A673 (cell line): ENCODE data around the gene PPA2. TPM values are rescaled to one million over a fixed set of nuclear protein-coding genes. Genes with fewer than 3 reads are reported as not detected.

ENCODE experiments used
- BruUV-seq: library from RNA; stranded (reverse); fragments of 400-500 nt; replicated peaks from 2 replicates; lab custom pipeline; 2021; lab: Mats Ljungman, UMichigan
- CTCF ChIA-PET: fragments of 300-600 bp; sonication (Branson Sonifier 250); formaldehyde crosslinking; loops from one replicate; lab custom pipeline; 2022; ENCODE audit warnings: antibody characterized with exemption; lab: Charles Lee
- POLR2A ChIA-PET: fragments of 300-600 bp; sonication (Branson Sonifier 250); formaldehyde crosslinking; loops from one replicate; lab custom pipeline; 2022; ENCODE audit warnings: antibody characterized with exemption; ENCODE audit not compliant: low non-redundant PET; lab: Charles Lee
- DNase-seq: peaks from one replicate; pipeline ENCODE4 v3.0.0-alpha.2; 2015; ENCODE audit warnings: low spot score
- H3K27ac ChIP-seq: fragments of 200-600 bp; sonication (generic); 2 replicates; pipeline ENCODE4 v1.5.1; 2016; ENCODE audit warnings: mixed run types, low read depth, mild to moderate bottlenecking, mixed read lengths, antibody characterized with exemption, low read length; ENCODE audit not compliant: poor library complexity, severe bottlenecking
- H3K27me3 ChIP-seq: fragments of 200-600 bp; sonication (generic); replicated peaks from 2 replicates; pipeline ENCODE4 v1.6.1; 2017; ENCODE audit warnings: mixed run types, low read depth, mild to moderate bottlenecking, mixed read lengths, antibody characterized with exemption, low read length; ENCODE audit not compliant: insufficient read depth, poor library complexity
- H3K36me3 ChIP-seq: fragments of 200-600 bp; sonication (generic); 2 replicates; pipeline ENCODE4 v1.6.1; 2016; ENCODE audit warnings: mixed run types, mild to moderate bottlenecking, mixed read lengths, antibody characterized with exemption, low read length; ENCODE audit not compliant: insufficient read depth, poor library complexity, severe bottlenecking
- H3K4me1 ChIP-seq: fragments of 200-600 bp; sonication (generic); 2 replicates; pipeline ENCODE4 v1.6.1; 2017; ENCODE audit warnings: mixed run types, mild to moderate bottlenecking, mixed read lengths, antibody characterized with exemption, low read length; ENCODE audit not compliant: insufficient read depth, poor library complexity, severe bottlenecking
- H3K4me3 ChIP-seq: fragments of 200-600 bp; sonication (generic); 2 replicates; pipeline ENCODE4 v1.5.1; 2016; ENCODE audit warnings: low read depth, mixed run types, mild to moderate bottlenecking, mixed read lengths, low read length; ENCODE audit not compliant: poor library complexity, severe bottlenecking
- H3K9me3 ChIP-seq: fragments of 200-600 bp; sonication (generic); 2 replicates; pipeline ENCODE4 v1.6.1; 2016; ENCODE audit warnings: mixed run types, low read depth, mild to moderate bottlenecking, mixed read lengths, antibody characterized with exemption, low read length; ENCODE audit not compliant: poor library complexity, severe bottlenecking
- EZH2 ChIP-seq: fragments of 200-600 bp; sonication (generic); IDR thresholded peaks from 2 replicates; pipeline ENCODE4 v1.6.1; 2017; ENCODE audit warnings: borderline replicate concordance, low read depth, mild to moderate bottlenecking, mixed read lengths, antibody characterized with exemption, low read length; ENCODE audit not compliant: poor library complexity, severe bottlenecking
- intact Hi-C: fragments of 100-400 bp; cut with micrococcal nuclease; formaldehyde crosslinking; loops from one replicate; pipeline ENCODE4 v1.10.0; 2022; ENCODE audit not compliant: unreplicated experiment
- total RNA-seq: library from RNA; stranded (reverse); gene quantifications from 2 replicates; pipeline ENCODE4 v1.2.3, GENCODE V29; 2021
- TF ChIP-seq, protein P1 (sequence below): fragments of 300-800, 200-600 bp; sonication (generic); conservative IDR thresholded peaks from 2 replicates; pipeline ENCODE4 v1.5.1; 2017; ENCODE audit warnings: low read depth, mild to moderate bottlenecking, antibody characterized with exemption, low read length, moderate library complexity, mixed read lengths

PPA2 gene
- total RNA-seq, 1 experiment from 2014 or later = 136 TPM

DNA sequence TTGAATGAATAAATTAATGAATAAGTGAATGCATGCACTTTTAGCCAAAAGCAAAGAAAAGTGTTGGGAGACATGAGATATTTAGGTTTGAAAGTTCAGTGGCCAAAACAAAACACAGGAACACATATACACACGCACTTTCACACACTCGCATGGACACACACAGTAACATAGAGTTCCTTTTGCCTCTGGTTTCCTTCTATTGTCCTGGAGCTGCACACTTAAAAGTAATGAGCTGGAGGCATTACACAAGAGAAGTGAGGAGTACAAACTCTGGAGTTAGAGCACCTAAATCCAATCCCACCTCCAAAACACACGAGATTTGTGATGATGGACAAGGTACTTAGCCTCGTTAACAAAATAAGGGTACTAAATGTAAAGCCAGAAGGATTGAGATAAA is 18.7 kb downstream of the PPA2 start:
- Histone ChIP-seq H3K27me3 (no peaks in the 10 kb centered on the region), H3K36me3 (peaks cover 4% of the 10 kb centered on the region), H3K9me3 (no peaks in the 10 kb centered on the region), H3K4me1 (no peaks in the 10 kb centered on the region), H3K4me3 (no peak overlapping the region), H3K27ac (no peak overlapping the region)
- DNase-seq = no peak
- ChIA-PET POLR2A (no interaction called here), CTCF (no interaction called here)
- no peak for TF ChIP-seq EZH2
- TF ChIP-seq, protein P1, sequence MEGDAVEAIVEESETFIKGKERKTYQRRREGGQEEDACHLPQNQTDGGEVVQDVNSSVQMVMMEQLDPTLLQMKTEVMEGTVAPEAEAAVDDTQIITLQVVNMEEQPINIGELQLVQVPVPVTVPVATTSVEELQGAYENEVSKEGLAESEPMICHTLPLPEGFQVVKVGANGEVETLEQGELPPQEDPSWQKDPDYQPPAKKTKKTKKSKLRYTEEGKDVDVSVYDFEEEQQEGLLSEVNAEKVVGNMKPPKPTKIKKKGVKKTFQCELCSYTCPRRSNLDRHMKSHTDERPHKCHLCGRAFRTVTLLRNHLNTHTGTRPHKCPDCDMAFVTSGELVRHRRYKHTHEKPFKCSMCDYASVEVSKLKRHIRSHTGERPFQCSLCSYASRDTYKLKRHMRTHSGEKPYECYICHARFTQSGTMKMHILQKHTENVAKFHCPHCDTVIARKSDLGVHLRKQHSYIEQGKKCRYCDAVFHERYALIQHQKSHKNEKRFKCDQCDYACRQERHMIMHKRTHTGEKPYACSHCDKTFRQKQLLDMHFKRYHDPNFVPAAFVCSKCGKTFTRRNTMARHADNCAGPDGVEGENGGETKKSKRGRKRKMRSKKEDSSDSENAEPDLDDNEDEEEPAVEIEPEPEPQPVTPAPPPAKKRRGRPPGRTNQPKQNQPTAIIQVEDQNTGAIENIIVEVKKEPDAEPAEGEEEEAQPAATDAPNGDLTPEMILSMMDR = no peak
- no TSS peak for BruUV-seq
- intact Hi-C loops = no loop called here

DNA sequence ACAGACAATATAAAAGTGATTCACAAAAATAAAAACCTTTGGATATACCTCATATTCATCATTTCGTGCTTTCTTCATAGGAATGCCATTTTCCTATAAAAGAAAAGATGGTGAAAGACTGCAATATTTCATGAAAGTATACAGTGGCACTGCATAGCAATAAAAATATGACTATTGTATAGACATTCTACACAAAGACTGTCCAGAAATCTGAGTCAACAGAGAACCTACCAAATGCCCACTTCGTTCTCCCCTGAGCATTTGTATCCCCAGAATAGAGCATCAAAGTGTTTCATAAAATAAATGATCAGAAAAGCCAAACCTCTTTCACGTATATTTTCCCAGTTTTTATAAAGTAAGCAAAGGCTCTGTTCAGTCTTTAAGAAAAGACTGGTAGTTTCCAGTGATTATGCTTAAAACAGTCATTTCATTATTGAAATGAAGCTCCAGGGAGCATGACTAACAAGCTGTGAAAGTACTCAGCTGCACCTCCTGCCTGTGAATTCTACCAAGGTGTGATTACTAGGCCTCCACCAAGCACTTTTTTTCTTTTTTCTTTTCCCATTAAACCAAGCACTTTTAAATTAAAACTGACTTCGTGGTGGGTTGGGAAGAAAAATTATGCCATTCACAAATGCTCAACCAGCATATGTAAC is 20.2 kb downstream of the PPA2 start:
- POLR2A ChIA-PET = no interaction called here
- H3K4me3 ChIP-seq = no peak overlapping the region
- H3K4me1 ChIP-seq = no peaks in the 10 kb centered on the region
- CTCF ChIA-PET = no interaction called here
- BruUV-seq = no TSS peak
- TF ChIP-seq, protein P1 = 0 out of 2 replicates have a peak, but pooled peaks have one; percentile 13
- no peak for TF ChIP-seq EZH2
- H3K27me3 ChIP-seq = no peaks in the 10 kb centered on the region
- H3K36me3 ChIP-seq = peaks cover 8% of the 10 kb centered on the region
- DNase-seq = no peak
- intact Hi-C loops = no loop called here
- no peaks in the 10 kb centered on the region for H3K9me3 ChIP-seq
- no peak overlapping the region for H3K27ac ChIP-seq

DNA sequence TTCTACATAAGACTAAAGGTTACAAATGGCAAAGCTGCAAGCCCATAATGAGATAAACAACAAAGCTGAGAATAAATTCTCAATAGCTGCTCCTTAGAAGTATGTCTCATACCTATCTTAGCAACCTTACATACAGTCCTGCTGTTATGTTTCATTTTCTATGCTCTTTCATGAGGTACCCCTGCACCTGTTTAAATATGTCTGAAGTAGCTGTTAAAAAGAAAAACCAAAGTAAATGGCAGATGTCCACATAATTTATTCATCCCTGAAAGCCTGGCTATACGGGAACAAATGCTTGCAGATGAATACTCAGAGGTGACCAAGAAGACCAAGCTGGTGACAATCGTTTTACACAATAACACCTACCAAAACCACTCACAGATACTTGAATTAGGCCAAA is 22.5 kb downstream of the PPA2 start:
- TF ChIP-seq, protein P1 = no peak
- TF ChIP-seq EZH2 = no peak
- POLR2A ChIA-PET = no interaction called here
- H3K27ac ChIP-seq = no peak overlapping the region
- CTCF ChIA-PET = no interaction called here
- no TSS peak for BruUV-seq
- no peaks in the 10 kb centered on the region for H3K9me3 ChIP-seq
- H3K4me1 ChIP-seq = no peaks in the 10 kb centered on the region
- H3K4me3 ChIP-seq = no peak overlapping the region
- no peaks in the 10 kb centered on the region for H3K27me3 ChIP-seq
- H3K36me3 ChIP-seq = peaks cover 26% of the 10 kb centered on the region
- intact Hi-C loops = no loop called here
- no peak for DNase-seq
